Umbilical cord (tissue), 2 donors: ENCODE results near the gene SMARCC2. TPM values are rescaled to one million over a fixed set of nuclear protein-coding genes. Genes with fewer than 3 reads are reported as not detected.

Source experiments
- DNase-seq: peaks from one replicate; pipeline ENCODE4 v3.0.0-alpha.2; 2015; ENCODE audit warnings: low spot score
- total RNA-seq: library from RNA; depleted of rRNA; stranded (reverse); fragments of >200 nt; gene quantifications from one replicate; pipeline ENCODE4 v1.2.3, GENCODE V29; 2014; ENCODE audit warnings: low replicate concordance; ENCODE audit not compliant: insufficient read depth

SMARCC2 gene
- total RNA-seq, 1 donor from 2014 or later = 37.6 TPM

- DNase-seq = no peak
These were observed 36.3 kb downstream of the SMARCC2 start for GRCh38 chr12:56152756-56153677.

DNA sequence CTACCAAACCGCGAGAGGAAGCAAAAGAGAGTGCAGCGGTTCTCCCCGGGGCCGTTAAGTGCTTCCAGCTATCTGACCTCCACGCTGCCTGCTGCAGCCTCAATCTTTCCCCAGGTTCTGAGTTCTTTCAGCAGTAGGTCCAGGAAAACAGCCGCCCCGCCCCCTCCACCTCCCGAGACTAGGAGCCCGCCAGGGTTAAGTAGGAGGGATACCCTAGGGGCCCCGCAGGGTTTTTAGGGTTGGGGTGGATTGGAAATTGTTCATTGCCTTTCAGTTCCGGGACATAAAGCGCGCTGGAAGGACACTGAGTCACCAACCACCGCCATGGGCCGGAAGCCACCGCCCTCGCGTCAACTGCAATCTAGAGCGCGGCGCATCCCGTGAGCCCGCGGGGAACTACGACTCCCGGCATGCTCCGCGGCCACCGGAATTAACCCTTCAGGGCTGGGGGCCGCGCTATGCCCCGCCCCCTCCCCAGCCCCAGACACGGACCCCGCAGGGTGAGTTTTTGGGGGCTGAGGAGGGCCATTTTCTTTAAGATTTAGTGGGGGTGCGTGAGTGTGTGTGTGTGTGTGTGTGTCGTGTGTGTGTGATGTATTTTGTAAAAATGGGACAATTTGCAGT, 37.0 kb downstream of the SMARCC2 start, which contains the start of gene MYL6B:
Gene MYL6B, plus strand, starts transcription at position 456 of the 624 bp plus-strand sequence. CDS start 1,332 bp downstream, outside the sequence.
- DNase-seq = peak; percentile 96

DNA sequence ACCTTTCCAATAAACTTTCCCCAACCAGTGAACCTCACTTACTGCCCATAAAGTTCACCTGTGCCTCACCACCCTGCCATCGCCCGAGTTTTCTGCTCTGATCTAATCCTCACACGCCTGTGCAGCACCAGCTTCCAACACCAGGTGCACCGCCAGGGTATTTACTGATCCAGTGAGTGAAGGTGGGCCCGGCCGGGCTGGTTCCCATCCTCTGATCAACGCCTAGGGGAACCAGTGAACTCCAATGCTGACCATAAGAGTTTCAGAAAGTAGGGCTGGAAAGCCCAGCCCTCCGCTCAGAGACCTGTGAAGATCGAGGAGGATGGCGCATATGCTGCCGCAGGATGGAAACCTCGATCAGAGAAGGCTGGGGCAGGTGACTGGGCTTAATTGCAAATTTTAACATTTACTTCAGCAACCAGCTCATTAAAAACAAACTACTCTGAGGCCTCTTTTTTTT, 37.6 kb downstream of the SMARCC2 start:
- no peak for DNase-seq

DNA sequence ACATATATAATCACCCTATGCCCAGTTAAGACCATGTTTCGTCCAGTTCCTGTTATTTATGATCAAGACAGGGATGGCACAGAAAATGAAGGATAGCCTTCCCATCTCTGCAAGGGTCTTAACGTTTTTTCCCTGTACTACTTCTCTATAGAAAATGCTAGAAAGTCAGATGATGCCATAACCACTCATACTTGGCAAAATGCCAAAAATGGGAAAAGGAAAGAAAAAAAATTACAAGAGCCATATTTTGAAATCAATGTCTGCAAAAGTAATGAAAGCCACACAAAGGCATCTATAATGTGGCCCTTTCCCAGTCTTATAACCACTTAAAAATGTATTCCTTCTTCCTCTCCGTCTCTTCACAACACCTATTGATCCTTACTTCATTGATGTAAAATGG, 38.7 kb downstream of the SMARCC2 start:
- no peak for DNase-seq

GRCh38 chr12:56146492-56147460, 42.5 kb downstream of the SMARCC2 start:
- no peak for DNase-seq

DNA sequence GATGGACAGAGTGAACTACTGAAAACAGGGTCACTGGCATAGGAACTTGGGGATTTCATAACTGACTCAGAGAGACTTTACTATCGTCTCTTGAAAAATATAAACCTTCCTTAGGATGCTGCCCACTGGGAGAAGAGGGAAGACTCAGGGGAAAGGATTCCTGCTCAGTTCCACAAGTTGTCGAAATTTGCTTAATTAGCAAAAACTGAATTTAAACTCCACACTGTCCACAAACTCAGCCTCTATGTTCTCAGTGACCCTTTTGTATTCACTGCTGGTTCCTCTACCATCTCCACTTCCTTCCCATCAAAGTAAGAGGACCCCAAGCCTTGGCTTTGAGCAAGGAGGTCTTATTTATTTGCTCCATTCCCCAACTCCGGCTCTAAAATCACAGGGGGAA, 44.1 kb downstream of the SMARCC2 start:
- DNase-seq = no peak

DNA sequence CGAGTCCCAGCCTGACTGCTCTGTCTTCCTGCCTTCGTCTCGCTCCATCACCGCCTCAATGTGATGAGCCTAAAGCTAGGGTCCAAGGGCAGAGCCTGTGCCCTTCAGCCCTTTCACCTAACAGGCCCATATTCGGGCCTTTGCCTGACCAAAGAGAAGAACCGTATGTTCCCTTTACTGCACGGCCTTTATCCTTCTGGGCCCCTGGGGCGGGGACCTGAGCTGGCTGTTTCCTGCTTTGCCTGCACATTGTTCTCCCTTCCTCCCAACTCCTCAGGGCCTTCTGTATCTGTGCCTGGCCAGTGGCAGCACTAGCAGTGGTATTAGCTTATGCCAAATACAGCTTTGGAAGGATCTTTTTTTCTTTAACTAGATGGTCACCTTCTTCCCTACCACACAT, 45.4 kb downstream of the SMARCC2 start:
- DNase-seq = no peak

DNA sequence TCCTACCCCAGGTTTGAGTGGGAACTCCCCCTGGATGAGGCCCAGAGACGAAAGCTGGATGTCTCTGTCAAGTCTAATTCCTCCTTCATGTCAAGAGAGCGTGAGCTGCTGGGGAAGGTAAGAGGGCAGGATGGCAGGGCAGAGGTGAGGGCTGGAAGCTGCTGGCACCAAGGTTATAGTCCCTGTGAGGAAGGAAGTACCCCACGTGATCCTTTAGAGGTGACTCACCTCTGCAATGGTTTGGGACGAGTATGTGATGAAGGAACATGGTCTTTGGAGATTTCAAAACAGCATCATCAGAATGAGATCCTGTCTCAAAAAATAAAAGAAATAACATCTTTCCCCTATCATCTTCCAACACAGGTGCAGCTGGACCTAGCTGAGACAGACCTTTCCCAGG, 46.1 kb downstream of the SMARCC2 start:
- DNase-seq = no peak

- DNase-seq = no peak
These were observed 47.1 kb downstream of the SMARCC2 start for GRCh38 chr12:56141946-56142784.

DNA sequence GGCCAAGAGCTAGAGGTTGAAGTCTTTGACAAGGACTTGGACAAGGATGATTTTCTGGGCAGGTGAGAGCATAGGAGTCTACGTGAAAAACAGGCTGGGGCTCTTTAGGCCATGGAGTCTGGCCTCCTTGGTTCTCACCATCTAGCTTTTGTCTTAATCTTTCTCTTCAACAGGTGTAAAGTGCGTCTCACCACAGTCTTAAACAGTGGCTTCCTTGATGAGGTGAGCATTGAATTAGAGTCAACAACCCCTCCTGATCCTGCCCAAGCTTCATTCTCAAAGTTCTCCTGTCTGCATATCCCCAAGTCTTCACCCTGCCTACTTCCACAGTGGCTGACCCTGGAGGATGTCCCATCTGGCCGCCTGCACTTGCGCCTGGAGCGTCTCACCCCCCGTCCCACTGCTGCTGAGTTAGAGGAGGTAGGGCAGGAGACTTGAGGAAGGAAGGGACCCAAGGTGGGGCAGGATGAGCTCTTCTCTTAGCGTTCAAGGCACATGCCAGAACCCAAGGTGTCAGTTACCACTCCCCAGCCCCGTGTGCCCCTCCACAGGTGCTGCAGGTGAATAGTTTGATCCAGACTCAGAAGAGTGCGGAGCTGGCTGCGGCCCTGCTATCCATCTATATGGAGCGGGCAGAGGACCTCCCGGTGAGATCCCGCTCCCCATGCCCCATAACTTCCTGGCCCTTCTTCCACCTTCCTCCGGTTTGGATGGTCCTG, 51.3 kb downstream of the SMARCC2 start:
- DNase-seq = no peak

- DNase-seq = no peak
These were observed 54.4 kb downstream of the SMARCC2 start for GRCh38 chr12:56134897-56135296.

DNA sequence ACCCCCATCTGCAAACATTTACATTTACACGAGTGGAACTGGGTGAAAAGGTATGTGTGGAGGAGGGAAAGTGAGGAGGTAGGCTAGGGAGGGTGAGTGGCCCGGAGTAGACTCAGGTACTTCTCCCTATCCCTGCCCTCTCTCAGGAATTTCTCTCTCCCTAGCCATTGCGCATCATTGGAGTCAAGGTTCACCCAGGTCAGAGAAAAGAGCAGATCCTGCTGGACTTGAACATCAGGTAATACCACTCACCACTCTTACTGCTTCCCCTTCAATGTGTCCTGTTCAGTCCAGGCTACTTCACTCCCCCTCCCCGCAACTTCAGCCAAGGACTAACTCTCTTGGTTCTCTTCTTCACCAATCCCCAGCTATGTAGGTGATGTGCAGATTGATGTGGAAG, 58.4 kb downstream of the SMARCC2 start:
- DNase-seq = no peak

GRCh38 chr12:56129942-56130495, 59.3 kb downstream of the SMARCC2 start:
- DNase-seq = no peak

- DNase-seq = peak; percentile 53
These were observed 59.9 kb downstream of the SMARCC2 start for GRCh38 chr12:56129206-56129941.

DNA sequence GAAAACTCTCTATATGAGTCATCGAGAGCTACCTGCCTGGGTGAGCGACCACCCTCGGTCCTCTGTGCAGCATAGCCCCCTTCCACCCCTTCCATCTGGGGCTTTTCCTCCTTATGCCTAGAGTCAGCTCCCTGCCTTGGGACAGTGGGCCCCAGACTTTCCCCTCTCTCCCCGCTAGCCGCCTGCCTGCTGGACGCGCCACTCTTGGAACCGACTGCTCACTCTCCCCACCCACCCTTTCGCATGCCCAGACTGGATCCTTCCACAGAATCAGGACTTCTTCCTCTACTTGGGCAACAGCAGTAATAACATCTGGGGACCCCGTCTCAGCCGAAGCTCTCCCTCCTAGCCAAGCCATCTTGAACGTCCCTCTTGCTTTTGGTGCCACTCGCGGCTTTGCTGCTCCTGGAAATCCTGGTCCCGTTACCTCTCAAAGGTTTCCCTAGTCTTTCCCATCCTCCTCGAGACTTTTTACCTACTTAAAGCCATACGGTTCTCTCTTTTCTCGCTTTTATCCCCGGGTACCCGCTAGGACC, 60.5 kb downstream of the SMARCC2 start:
- peak; percentile 31 for DNase-seq

DNA sequence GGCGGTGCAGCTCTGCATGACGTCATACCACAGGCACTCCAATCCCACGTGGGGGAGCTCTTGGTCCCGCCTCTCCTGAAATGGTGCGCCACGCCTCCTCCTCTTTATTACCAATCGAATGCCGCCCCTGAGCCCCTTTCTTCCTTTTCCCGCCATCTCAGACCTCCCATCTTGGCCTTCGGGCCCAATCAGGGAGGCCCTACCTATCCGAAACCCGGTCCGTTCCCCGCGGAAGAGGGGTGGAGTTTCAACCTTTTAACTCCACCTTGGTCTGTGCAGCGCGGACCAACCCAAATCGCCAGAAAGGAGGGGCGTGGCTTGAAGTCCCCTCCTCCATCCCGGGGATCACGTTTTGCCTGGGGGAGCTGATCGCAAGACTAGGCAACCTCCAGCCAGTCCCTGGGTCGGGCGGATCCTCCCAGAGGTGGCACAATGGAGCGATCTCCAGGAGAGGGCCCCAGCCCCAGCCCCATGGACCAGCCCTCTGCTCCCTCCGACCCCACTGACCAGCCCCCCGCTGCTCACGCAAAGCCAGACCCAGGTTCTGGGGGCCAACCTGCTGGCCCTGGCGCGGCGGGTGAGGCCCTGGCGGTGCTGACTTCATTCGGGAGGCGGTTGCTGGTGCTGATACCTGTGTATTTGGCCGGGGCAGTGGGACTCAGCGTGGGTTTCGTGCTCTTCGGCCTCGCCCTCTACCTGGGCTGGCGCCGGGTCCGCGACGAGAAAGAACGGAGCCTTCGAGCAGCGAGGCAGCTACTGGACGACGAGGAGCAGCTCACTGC, 61.2 kb downstream of the SMARCC2 start, which contains the start of gene ESYT1:
Gene ESYT1, plus strand, starts transcription at position 380 of the 782 bp plus-strand sequence. Its CDS starts 53 bp downstream, at position 433.
- DNase-seq = peak; percentile 100

- DNase-seq = no peak
These were observed 61.8 kb downstream of the SMARCC2 start for GRCh38 chr12:56127485-56127887.
